Right renal pelvis (tissue), 4 donors: ENCODE measurements around the gene LCN9. TPM values are rescaled to one million over a fixed set of nuclear protein-coding genes. Genes with fewer than 3 reads are reported as not detected.
"Not testable (repeated sequence)": the region's sequence is repeated elsewhere in the genome, so short reads cannot be mapped to it uniquely, and the experiment has no call there.

Experiments
- DNase-seq, 4 donors: peaks; one replicate each; pipeline ENCODE4 v3.0.0-alpha.2; 2013; ENCODE audit warnings: low read depth in 4 of 4, low spot score in 3 of 4, missing footprints in 1 of 4
- polyA plus RNA-seq, 4 donors: library from polyadenylated mRNA; unstranded; fragments of 120-200 nt; gene quantifications; one replicate each; pipeline ENCODE4 v1.2.1, GENCODE V29; 2013; ENCODE audit not compliant: insufficient read length in 4 of 4

LCN9 gene
- polyA plus RNA-seq, 4 donors: not detected

DNA sequence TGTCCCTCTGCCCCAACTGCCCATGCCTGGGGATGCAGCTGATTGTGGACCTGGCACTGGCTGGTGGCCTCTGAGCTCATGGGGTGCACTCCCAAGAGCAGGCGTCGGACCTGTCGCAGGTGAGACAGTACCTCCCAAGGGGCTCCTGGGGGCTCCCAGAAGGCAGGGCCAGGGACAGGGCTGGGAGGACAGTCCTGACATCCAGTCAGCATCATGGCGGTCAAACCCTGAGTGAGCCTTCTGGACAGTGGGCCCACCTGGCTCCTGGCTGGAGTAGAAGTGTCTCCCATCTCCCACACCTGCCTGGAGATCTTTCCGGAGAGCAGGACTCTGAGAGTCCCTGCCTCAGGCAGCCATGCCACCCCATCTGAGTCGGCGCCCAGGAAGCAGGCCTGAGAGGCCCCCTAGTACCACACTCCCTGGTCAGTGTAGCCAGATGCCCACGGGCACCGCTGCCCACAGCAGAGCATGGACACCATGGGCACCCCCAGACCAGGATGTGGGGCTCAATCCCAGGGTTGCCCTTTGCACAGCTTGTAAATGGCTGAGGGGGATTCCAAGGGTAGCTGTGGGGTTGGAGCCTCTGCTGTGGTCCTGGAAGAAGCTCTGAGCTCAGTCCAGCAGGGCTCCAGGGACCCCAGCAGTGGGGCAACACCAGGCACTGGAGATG lies 6.6 kb downstream of the LCN9 start:
- no peak for DNase-seq

DNA sequence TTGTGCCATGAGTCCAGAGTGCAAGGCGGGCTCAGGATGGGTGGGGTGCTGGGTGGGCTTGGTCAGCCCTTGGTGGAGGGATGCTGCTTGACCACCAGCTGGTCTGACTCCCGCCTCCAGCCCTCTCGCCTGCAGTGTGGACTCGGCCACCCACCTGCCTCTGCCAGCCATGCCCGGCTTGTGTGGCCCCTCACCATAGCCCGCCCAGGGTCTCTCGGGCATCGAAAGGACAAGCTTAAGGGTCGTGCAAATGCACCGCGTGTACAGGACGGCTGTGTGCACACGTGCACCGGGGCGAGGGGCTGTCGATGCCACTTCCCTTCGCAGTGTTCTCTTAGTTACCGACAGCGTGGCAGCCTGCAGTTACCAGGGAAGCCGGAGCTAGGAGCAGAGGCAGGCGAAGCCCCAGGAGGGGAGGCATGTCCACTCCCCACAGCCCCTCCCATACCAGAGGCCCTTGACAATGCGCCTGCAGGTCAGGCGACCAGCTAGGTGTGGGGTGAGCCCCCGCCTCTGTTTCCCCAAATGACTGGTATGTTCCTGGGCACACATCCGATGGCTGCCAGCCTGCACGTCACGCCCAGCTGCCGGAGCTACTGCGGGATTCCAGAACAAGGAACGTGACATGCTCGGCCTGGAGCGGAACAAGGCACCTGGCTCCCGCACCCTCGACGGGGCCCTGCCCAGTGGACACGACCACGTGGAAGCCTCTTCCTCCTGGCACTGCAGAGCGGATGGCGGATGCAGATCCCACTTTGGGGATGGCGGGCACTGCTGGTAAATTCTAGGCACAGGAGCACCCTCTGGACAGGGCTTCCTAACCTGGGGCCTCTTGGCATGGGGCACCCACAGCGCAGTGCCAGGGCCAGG lies 7.8 kb downstream of the LCN9 start:
- no peak for DNase-seq

DNA sequence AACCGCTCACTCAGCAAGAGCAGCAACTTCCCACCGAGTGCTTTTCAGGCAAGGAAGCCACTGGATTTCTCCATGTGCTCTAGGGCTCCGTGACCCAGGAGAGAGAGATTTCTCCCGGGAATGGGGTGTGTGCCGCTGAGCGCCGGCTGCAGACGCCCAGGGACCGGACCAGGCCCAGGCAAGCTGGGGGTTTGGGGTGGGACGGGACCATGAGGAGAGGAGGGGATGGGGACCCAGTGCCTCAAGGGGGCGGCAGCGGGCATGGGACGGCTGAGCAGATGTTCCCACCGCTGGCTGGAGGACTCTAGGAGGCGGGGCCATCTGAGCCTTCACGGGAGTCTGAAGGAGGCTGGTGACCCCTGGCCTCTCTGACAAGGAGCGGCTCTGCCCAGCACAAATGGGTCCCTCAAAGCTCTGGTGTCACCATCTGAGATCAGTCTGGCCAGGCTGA lies 8.5 kb downstream of the LCN9 start:
- no peak for DNase-seq

DNA sequence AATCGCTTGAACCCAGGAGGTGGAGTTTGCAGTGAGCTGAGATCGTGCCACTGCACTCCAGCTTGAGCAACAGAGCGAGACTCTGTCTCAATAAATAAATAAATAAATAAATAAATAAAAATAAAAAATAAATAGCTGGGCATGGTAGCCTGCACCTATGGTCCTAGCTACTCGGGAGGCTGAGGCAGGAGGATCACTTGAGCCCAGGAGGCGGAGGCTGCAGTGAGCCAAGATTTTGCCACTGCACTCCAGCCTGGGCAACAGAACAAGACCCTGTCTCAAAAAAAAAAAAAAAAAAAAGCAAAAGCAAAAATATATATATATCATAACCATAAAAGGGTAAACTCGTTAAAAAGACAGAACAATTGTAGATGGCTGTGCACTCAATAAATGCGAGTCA lies 9.7 kb downstream of the LCN9 start:
- not testable (repeated sequence) for DNase-seq

DNA sequence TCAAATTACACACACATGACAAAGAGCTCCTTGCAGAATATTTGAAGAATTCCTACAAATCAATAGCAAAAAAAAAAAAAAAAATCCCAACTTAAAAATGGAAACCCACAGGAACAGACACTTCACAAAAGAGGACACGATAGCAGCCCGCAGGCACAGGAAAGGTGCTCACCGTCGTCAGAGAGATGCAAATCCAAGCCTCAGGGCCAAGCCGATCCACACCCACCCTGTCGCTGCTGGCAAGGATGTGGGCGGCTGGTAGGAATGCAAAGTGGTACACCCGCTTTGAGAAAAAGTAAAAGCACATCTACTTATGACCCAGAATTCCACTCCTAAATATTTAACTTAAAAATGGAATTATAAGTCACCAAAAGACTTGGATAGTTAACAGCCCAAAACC lies 10.8 kb downstream of the LCN9 start:
- DNase-seq: no peak

DNA sequence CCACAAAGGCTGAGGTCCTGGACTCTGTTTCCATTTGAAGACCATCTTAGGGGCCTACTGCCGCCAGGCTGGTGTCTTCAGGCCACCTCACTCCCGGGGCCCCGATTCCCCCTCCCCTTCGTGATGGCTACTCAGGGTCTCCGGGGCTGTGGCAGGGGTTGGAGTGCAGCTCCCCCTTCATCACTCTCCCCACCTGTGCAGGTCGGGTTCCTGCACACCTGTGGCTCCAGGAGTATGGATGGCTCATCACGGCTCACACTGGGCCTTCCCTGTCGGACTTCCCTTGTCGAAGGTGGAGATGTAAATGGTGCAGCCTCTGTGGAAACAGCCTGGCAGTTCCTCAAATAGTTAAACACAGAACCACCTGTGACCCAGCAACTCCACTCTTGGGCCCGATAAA lies 11.9 kb downstream of the LCN9 start:
- DNase-seq: no peak

DNA sequence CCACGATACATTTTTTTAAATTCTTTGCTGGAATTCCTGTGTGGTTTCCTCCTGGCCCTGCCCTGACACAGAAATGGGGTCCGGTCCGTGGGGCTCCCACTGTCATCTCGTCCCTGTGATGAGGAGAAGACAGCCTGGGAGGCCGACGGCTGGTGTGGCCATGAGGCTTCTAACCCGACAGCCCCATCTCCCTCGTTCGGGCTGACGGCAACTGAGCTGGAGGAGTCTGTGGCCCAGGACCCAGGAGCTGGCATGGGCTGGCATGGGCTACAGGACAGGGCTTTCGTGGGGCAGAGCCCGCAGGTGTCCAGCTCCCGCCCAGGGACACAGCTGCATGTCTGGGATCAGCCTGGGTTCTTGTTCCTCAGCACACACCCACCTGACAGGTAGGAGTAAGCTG lies 13.8 kb downstream of the LCN9 start:
- DNase-seq: no peak

DNA sequence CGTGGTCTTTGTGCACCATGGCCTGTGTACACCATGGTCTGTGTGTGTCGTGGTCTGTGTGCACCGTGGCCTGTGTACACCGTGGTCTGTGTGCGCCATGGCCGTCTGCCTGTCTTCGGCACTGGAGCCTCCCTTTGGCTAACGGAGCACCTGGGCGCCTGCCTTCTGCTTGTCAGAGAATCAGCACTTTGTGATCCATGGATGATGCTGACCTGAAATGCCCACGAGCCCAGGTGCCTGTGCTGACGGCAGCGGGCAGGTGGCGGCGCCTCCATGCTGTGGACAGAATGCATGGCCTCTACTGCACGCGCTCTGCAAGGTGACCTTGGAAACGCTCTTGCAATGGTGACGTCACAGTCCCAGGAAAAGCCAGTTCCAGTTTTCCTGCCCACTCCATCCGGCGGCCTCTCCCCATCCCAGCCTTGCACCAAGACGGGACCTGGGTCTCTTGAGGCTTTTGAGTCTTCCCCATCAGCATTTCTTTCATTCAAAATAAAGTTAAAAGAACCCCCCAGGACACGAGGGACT lies 14.6 kb downstream of the LCN9 start:
- no peak for DNase-seq

DNA sequence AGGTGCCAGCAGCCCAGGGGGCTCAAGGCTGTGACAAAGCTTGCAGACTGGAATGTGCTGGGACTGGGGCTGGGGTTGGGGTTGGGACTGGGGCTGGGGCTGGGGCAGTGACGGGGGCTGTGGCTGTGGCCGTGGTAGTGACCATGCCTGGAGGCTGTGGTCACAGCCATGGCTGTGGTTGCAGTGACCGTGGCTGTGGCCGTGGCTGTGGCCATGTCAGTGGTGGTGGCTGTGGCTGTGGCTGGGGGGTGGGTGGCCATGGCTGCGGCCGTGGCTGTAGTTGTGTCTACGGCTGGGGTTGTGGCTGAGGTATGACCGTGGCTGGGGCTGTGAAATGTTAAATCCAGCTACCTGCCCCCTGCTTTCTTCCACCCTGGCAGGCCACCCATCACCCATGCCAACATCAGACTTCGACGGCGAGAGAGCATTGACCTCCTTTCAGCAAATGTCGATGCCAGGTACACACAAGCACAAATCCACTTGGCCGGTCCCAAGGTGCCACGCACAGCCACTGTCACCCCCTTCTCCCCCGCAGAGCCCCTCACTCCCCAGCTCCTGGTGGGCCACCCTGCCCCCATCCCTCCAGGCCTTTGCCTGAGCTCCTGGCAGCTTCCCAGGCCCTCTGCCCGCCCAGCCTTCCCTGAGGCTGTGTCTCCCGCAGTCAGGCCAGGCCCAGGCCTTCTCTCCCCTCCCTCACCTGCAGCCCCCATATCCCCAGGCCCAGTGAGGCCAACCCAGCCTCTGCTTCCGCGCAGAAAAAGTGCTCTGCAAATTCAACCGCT lies 15.3 kb downstream of the LCN9 start:
- DNase-seq: no peak

DNA sequence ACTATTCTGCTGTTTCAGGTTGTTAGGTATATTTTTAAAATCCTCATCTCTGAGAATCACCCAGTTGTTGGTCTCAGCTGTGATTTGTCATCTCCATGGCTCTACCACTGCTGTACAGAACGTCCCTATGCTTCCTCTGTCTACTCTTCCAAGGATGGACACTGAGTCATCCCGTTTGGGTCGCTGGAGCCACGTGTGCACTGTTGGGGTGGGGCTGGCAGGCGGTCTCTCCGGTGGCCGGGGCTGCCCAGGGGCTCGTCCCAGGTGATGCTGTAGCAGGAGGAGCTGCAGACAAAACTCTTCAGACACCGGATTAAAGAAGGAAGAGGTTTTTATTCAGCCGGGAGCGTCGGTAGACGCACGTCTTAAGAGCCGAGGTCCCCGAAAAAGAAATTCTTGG lies 16.9 kb downstream of the LCN9 start:
- no peak for DNase-seq

DNA sequence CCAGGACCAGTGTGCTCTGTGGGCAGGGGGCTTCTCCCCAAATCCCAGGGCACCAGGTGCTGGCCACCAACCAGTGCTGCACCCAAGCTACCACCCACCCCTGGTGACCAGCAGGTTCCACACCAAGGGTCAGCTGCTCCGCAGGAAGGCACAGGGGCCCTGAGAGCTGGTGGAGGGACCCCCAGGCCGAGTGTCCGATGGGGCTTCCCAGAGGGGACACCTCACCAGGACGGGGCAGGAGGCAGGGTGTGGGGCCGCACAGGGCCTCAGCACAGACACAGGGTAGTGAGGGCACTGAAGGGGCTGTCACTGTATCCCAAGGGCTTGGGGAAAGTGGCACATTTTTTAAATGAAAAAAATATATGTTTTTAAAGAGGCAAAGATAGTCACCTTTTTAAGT lies 18.1 kb downstream of the LCN9 start:
- DNase-seq: no peak

DNA sequence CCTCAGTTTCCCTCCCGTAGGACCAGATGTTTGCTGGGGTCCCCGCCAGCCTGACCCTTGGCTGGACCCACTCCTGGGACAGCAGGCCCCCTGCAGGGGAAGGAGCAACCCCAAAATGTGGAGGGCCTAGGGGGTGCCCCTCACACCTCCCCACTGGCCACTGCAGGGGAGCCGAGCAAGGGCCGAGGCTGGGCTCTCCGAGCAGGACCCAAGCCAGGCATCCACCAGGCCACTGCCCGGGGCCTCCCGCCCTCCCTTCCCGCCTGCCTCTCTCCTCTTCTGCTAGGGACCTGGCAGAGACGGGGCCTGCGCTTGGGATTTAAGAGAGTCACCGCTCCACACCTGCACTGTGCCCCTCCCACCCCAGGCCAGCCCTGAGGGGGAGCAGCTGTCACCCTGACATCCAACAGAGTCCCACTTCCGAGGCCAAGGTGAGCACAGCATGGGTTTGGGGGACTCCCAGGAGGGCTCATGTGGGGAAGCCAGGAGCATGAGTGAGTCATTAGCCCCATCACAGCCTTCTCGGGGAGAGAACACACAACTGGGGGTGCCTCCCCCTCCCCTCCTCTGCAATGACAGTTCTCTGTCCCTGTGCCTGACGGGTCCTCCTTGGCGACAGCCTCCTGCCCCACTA lies 20.4 kb downstream of the LCN9 start:
- DNase-seq: no peak

DNA sequence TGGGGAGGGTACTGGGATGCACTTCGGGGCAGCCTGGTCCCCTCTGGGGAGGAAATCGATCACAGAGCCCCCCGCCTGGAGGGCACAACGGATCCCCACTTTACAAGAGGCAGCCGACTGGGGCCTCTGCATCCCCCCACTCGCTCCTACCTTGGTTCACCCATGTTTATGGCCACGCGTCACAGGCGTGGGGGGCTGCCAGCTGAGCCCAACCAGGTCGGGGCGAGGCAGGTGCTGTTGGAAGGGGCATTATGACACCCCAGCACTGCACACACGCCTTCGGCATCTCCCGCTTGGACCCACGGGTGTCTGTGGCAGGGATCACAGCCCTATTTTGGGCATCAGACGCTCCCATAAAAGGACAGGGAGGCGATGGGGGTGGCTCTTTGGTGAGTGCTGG lies 21.6 kb downstream of the LCN9 start:
- no peak for DNase-seq

DNA sequence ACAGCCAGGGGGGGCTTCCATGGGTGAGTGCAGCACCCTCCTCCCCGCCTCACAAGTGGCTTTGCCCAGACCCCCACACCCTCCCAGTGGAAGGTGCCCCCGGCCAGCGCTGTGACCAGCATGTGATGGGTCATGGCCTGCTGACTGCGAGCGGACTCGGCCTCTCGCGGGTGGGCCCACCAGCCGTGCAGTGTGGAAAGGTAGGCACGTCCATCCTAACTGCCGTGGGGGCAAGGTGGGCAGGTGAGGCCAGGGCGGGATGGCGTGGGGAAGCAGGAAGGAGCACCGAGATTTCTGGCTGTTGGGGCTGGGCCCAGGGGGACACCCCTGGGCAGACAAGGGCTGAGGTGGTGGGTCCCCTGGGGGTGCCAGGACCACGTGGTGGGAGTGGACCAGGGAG lies 24.1 kb downstream of the LCN9 start:
- DNase-seq: no peak

DNA sequence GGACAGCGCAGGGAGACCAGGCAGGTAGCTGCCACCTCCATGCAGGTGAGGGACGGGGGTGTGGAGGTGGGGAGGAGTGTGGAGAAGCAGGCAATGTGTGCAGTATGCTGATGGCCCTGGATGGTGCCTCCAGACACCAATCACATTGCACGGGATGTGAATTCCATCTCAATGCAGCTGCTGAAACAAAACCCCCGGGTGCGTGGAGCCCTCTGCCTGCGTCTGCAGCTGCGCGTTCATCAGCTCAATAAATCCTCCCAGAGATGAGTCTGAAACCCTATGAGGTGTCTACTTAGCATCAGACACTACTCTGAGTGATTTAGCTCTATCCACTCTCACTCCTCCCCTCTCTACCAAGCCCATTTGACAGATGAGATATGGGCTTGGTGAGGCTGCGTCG lies 25.9 kb downstream of the LCN9 start:
- DNase-seq: no peak

DNA sequence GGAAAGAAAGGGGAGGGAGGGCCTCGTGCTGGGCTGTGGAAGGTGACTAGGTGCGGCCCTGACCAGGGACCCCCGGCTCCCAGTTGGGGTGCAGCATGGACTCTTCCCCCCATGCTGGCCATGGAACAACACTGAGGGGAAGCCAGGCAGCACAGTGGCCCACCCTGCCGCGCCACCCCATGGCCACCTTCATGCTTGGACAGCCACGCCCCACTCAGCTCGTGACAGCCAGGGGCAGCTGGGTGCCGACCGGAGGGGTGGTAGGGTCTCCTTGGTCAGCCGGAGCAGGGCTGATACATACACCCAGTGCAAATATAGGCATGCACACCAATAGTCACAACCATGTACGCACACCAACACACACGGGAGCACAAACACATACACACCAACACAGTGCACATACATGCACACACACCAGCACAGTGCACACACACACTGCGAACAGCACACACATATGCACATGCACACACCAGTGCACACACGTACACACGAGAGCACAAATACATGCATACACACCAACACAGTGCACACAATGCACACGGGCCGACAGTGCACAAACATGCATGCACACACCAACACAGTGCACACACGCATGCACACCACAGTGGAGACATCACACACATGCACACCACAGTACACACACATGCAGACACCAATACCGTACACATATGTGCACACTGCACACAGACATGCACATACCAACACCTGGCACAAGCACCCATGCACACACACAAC lies 27.9 kb downstream of the LCN9 start:
- DNase-seq: no peak

DNA sequence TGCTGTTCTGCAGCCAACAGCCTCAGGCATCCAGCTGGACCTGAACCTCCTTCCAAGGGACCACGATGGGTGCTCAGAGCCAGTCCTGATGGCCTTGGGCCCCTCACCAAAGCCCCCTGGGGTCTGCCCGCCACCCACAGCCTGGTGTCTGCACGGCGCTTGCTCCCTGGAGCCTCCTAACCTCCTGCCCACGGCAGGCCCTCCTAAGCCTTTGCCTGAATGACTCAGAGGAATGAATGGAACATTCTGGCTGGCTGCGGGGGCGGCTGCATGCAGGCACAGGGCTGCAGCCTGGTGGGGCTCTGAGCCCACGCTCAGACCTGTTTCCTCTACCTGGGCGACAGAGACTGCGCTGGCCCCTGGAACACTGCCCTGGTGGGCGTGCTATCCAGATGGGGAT lies 29.3 kb downstream of the LCN9 start:
- no peak for DNase-seq

DNA sequence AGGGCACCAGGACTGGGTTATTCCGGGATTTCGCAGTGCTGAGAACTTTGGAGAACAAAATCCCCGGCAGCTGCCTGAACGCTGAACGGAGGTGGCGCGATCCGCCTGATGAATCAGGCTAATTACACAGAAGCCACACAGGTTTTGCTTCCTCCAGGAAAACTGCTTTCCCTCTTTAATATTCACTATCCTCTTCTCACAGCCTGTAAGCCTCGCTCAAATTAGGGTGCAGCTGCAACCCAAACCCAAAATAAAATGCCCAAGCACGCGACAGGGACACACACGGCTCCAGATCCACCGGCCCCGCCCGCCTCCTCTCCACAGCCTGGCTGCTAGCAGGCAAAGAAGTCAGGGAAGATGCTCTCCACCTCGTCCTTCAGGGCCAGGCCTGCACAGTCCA lies 30.2 kb downstream of the LCN9 start:
- no peak for DNase-seq

DNA sequence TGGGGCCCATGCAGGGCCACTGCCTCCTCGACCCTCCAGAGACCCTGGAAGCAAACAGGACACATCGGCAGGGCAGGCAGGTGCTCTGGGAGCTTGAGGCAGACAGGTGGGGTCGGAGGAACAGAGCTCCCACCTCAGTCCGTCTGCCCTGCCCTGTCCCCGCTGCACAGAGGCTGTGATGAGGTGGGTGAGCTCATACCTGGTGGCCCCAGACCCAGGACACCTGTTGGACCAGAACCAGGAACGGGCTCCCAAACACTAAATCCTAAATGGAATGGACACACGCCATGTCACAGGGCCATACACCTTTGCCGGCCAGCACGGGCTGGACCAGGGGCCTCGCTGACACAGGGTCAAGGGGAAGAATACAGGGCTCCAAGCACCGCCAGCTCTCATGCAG lies 30.7 kb downstream of the LCN9 start:
- no peak for DNase-seq

DNA sequence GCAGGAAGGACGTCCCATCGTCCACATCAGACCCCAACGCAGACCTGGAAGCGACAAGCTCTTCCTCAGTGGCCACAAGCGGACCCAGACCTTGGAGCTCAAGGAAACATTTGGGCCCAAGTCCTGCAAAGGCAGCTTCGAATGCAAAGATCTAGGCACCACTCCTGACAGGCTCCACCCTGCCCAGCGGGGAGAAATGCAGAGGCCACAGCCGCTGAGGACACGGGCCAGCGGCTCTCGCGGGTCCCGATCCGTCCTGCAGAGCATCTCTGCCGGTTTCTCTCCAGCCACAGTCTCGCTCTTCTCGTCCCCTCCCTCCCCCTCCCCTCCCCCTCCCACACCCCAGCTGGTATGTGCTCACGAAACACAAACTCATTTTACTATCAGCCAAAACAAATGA lies 31.3 kb downstream of the LCN9 start:
- no peak for DNase-seq
